SU-DHL-6 (cell line): ENCODE results near the gene SLC39A6.
A peak's percentile ranks its signal among the peaks of the same experiment; 100 is the strongest.
"Not testable (repeated sequence)": the region's sequence is repeated elsewhere in the genome, so short reads cannot be mapped to it uniquely, and the experiment has no call there.

Source experiments
- H2AFZ ChIP-seq: fragments of 200-600 bp; sonication (generic); 2 replicates; pipeline ENCODE4 v1.6.1; 2014; ENCODE audit warnings: low read depth, mild to moderate bottlenecking, moderate library complexity, mixed read lengths, antibody characterized with exemption, low read length; ENCODE audit not compliant: severe bottlenecking
- H3F3A ChIP-seq: fragments of 200-600 bp; shearing (Covaris generic); 2 replicates; pipeline ENCODE4 v1.6.0; 2016; ENCODE audit warnings: antibody characterized with exemption, mild to moderate bottlenecking; ENCODE audit not compliant: insufficient read depth
- H3K27ac ChIP-seq: fragments of 200-600 bp; sonication (generic); 2 replicates; pipeline ENCODE4 v1.5.1; 2016; ENCODE audit warnings: low read depth, mild to moderate bottlenecking, low read length, moderate library complexity, mixed read lengths
- H3K27me3 ChIP-seq: fragments of 200-600 bp; sonication (generic), shearing (Covaris generic); 2 replicates; pipeline ENCODE4 v1.6.0; 2014; ENCODE audit warnings: mild to moderate bottlenecking, low read length
- H3K36me3 ChIP-seq: fragments of 200-600 bp; sonication (generic); 2 replicates; pipeline ENCODE4 v1.6.1; 2014; ENCODE audit warnings: mild to moderate bottlenecking, low read length, mixed read lengths
- H3K4me2 ChIP-seq: fragments of 300-600, 200-600 bp; shearing (Covaris generic), sonication (generic); 2 replicates; pipeline ENCODE4 v1.6.0; 2014; ENCODE audit warnings: low read length, low read depth, mild to moderate bottlenecking; ENCODE audit not compliant: poor library complexity, severe bottlenecking
- H3K4me3 ChIP-seq: fragments of 200-600 bp; sonication (generic); 2 replicates; pipeline ENCODE4 v1.5.1; 2014; ENCODE audit warnings: antibody characterized with exemption, low read length, mild to moderate bottlenecking, mixed read lengths; ENCODE audit not compliant: insufficient read depth, poor library complexity, severe bottlenecking
- H3K79me2 ChIP-seq: fragments of 200-600 bp; sonication (generic); 2 replicates; pipeline ENCODE4 v1.6.1; 2014; ENCODE audit warnings: mild to moderate bottlenecking, low read length, moderate library complexity; ENCODE audit not compliant: insufficient read depth
- H3K9ac ChIP-seq: fragments of 200-600 bp; sonication (generic); 2 replicates; pipeline ENCODE4 v1.7.0; 2014; ENCODE audit warnings: mild to moderate bottlenecking, low read length
- H3K9me2 ChIP-seq: fragments of 200-600 bp; sonication (generic); replicated peaks from 2 replicates; pipeline ENCODE4 v1.6.1; 2014; ENCODE audit warnings: low read length; ENCODE audit not compliant: insufficient read depth
- H3K9me3 ChIP-seq: fragments of 200-600 bp; sonication (generic); 2 replicates; pipeline ENCODE4 v1.6.1; 2014; ENCODE audit warnings: low read length, mixed read lengths; ENCODE audit not compliant: insufficient read depth
- H4K20me1 ChIP-seq: fragments of 200-600 bp; sonication (generic); 2 replicates; pipeline ENCODE4 v1.6.1; 2014; ENCODE audit warnings: low read depth, mild to moderate bottlenecking, antibody characterized with exemption, low read length, moderate library complexity, mixed read lengths
- CTCF ChIP-seq: fragments of 200-600 bp; sonication (generic); IDR thresholded peaks from one replicate; pipeline ENCODE4 v1.5.1; 2017; ENCODE audit warnings: antibody characterized with exemption, mild to moderate bottlenecking, low read length, moderate library complexity; ENCODE audit not compliant: insufficient read depth, poor library complexity, severe bottlenecking
- EZH2phosphoT487 ChIP-seq: fragments of 200-600 bp; sonication (generic), shearing (Covaris generic); conservative IDR thresholded peaks from 2 replicates; pipeline ENCODE4 v1.6.1; 2018; ENCODE audit warnings: mild to moderate bottlenecking, antibody characterized with exemption, low read length, moderate library complexity, mixed read lengths

SLC39A6 gene

GRCh38 chr18:36067055-36067957 is 61.8 kb downstream of the SLC39A6 start, which contains the start of gene RPRD1A:
Gene RPRD1A (minus strand): TSS chr18:36067559. CDS start chr18:36067404, 155 bp downstream.
- no peaks in the 10 kb centered on the region for H3K27me3 ChIP-seq
- peaks cover 23% of the 10 kb centered on the region; the same call in 1 of the 2 replicates for H4K20me1 ChIP-seq
- H3K36me3 ChIP-seq: peaks cover 10% of the 10 kb centered on the region; the same call in 1 of the 2 replicates
- peak within 1 kb of the TSS; percentile 88 for H3K9ac ChIP-seq
- H3F3A ChIP-seq: no peaks in the 10 kb centered on the region
- H3K27ac ChIP-seq: peak within 1 kb of the TSS; percentile 59
- no peaks in the 10 kb centered on the region for H3K9me2 ChIP-seq
- peak within 1 kb of the TSS; percentile 97 for H2AFZ ChIP-seq
- peak within 1 kb of the TSS; percentile 96 for H3K4me2 ChIP-seq
- H3K4me3 ChIP-seq: peak within 1 kb of the TSS; percentile 88
- no peak for TF ChIP-seq EZH2phosphoT487
- no peak for TF ChIP-seq CTCF
- no peaks in the 10 kb centered on the region for H3K9me3 ChIP-seq
- H3K79me2 ChIP-seq: peaks cover 50% of the 10 kb centered on the region

- Histone ChIP-seq H3K79me2 (peaks cover 57% of the 10 kb centered on the region), H4K20me1 (peaks cover 23% of the 10 kb centered on the region; the same call in 1 of the 2 replicates), H3K36me3 (peaks cover 10% of the 10 kb centered on the region; the same call in 1 of the 2 replicates), H3K27me3 (no peaks in the 10 kb centered on the region), H3K4me3 (peak overlapping the region; percentile 88), H3K9me2 (no peaks in the 10 kb centered on the region), H2AFZ (peak overlapping the region; percentile 92), H3K9ac (peak overlapping the region; percentile 88), H3K4me2 (peak overlapping the region; percentile 95), H3K27ac (peak overlapping the region; percentile 59), H3K9me3 (no peaks in the 10 kb centered on the region), H3F3A (no peaks in the 10 kb centered on the region)
- no peak for TF ChIP-seq EZH2phosphoT487
- TF ChIP-seq CTCF: no peak
Observed at GRCh38 chr18:36066686-36067054, 62.5 kb downstream of the SLC39A6 start.

DNA sequence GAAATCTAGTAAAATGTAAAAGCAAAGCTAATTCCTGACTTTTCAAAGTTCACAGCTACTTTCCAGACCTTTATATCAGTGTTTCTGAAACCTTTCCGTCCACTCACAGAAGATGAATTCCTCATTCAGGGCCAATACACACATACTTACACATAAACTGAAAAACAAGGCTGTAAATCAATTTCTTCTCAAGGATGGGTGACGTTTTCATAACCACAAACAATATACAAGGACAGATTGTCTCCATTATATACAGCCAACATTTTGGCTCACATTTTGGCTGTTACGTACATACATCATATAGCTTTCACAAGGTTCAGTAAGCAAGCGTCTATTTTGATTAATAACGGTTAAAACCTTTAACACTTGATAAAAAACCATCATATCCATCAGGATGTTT is 63.1 kb downstream of the SLC39A6 start:
- TF ChIP-seq CTCF (no peak), EZH2phosphoT487 (no peak)
- H3K9me3 ChIP-seq: no peaks in the 10 kb centered on the region
- no peaks in the 10 kb centered on the region for H3F3A ChIP-seq
- peak overlapping the region; percentile 88 for H3K4me3 ChIP-seq
- H2AFZ ChIP-seq: no peak overlapping the region
- H3K79me2 ChIP-seq: peaks cover 64% of the 10 kb centered on the region
- no peaks in the 10 kb centered on the region for H3K27me3 ChIP-seq
- peak overlapping the region; percentile 95 for H3K4me2 ChIP-seq
- H3K27ac ChIP-seq: peak overlapping the region; percentile 59; the same call in 1 of the 2 replicates
- H3K9ac ChIP-seq: peak overlapping the region; percentile 88
- peaks cover 10% of the 10 kb centered on the region; the same call in 1 of the 2 replicates for H3K36me3 ChIP-seq
- H3K9me2 ChIP-seq: no peaks in the 10 kb centered on the region
- peaks cover 26% of the 10 kb centered on the region; the same call in 1 of the 2 replicates for H4K20me1 ChIP-seq

DNA sequence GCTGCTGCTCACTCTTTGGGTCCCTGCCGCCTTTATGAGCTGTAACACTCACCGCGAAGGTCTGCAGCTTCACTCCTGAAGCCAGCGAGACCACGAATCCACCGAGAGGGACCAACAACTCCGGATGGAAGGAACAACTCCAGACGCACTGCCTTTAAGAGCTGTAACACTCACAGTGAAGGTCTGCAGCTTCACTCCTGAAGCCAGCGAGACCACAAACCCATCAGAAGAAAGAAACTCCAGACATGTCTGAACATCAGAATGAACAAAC is 64.4 kb downstream of the SLC39A6 start:
- not testable (repeated sequence) for H3K9me2 ChIP-seq, H3F3A ChIP-seq, H3K9ac ChIP-seq, H3K9me3 ChIP-seq, H2AFZ ChIP-seq, H3K4me3 ChIP-seq, H3K27ac ChIP-seq, H3K27me3 ChIP-seq
- peaks cover 10% of the 10 kb centered on the region; the same call in 1 of the 2 replicates for H3K36me3 ChIP-seq
- H4K20me1 ChIP-seq: peaks cover 29% of the 10 kb centered on the region
- peak overlapping the region; percentile 95 for H3K4me2 ChIP-seq
- peaks cover 76% of the 10 kb centered on the region for H3K79me2 ChIP-seq
